GM19467 (cell line): ENCODE measurements around the gene OR5AS1.
"Not testable (repeated sequence)": the region's sequence is repeated elsewhere in the genome, so short reads cannot be mapped to it uniquely, and the experiment has no call there.

Experiments used
- ATAC-seq: cut with Tn5 transposase; IDR thresholded peaks from one replicate; pipeline ENCODE4 v1.9.1; 2021; ENCODE audit warnings: mild to moderate bottlenecking, moderate library complexity; ENCODE audit not compliant: unreplicated experiment

The OR5AS1 gene

DNA sequence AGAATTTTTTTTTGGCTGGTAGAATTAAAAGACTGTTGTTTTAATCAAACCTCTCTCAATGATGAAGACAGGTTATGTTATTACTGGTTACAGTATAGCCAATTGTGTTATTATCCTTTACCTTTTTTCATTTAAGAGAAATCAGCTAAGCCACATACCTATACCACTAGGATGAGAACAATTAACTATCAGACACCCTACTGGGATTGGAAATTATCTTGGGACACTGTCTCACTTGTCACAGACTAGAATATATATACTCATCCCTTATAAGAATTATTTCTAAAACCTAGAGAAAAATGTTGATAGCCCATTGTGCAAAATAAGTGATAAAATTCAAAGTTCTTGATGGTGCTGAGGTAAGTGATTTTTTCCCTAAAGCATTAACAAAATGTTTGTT lies at the start of gene OR5AS1:
Gene OR5AS1, plus strand, starts transcription at position 301 of the 400 bp plus-strand sequence. CDS start 2,765 bp downstream, outside the sequence.
- ATAC-seq: no peak

GRCh38 chr11:55994525-55994924 lies 32.9 kb upstream of the OR5AS1 start, which contains the start of gene OR5F1:
Gene OR5F1 (minus strand): TSS chr11:55994625. CDS start chr11:55994625, 0 bp downstream.
- ATAC-seq: no peak

DNA sequence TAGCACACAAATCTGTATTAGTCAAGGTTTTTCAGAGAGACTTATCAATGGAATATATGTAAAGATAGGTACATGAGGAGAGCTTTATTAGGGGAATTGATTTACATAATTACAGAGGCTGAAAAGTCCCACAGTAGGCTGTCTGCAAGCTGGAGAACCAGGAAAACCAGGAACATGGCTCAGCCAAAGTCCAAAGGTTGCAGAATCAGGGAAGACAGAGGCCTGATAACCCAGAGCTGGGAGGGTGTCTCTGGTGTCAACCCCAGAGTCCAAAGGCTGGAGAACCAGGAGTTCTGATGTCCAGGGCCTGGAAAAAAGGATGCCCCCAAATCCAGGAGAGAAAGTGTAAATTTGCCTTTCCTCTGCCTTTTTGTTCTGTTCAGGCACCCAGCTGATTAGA lies 16.7 kb upstream of the OR5AS1 start:
- no peak for ATAC-seq

DNA sequence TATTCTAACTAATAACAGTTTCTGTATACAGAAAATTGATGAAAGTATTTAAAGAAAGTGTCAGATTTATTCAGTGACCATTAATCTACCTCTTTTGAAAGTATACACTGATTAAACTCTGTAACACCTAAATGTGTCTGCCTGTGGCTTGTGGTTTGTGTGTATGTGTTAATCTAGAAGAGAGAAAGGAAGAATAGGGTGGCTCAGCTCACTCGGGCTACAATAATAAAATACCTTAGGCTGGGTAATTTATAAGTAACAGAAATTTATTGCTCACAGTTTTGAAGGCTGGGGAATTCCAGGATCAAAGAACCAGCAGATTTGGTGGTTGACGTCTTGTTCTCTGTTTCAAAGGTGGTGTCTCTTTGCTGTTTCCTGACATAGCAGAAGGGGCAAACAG lies 13.6 kb upstream of the OR5AS1 start:
- no peak for ATAC-seq

DNA sequence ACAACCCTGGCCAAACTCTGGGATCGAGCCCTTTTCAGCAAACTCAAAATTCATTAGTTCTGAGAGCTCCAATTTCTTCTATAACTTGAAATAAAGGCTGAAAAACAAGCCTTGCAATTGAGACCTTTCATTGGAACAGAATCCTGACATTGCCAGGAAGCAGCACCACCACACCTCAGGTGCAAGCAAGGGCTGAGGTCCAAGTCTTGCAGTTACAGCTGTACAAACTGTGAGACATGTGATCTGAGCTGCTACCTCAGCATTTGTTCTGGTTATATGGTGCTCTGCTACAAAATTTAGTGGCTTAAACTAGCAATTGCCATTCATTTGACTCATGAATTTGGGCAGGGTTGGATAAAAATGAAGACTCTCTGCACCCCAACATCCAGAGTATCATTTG lies 18.1 kb downstream of the OR5AS1 start:
- no peak for ATAC-seq

- no peak for ATAC-seq
Observed at GRCh38 chr11:56048480-56048879, 21.0 kb downstream of the OR5AS1 start.

DNA sequence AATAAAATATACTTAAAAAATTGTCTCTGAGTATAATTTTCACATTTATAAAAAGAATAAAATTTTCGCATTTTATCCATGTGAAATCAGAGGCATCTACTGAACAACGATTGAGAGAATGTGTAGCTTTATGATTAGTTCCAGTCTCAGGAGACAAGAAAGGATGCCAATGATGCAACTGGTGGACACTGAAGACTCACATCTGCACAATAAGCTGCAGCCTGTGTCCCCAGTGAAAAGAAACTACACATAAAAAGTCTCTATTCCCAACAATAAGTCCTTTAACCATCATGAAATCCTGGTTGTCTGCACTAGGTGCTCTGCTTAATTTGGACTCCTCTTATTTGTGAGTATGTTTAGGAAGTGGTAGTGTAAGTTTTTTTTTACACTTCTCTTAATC lies 22.0 kb downstream of the OR5AS1 start:
- ATAC-seq: no peak

GRCh38 chr11:56056366-56056765 lies 28.9 kb downstream of the OR5AS1 start:
- ATAC-seq: not testable (repeated sequence)

GRCh38 chr11:56057661-56058237 lies 30.3 kb downstream of the OR5AS1 start:
- ATAC-seq: not testable (repeated sequence)

GRCh38 chr11:56058260-56058780 lies 30.9 kb downstream of the OR5AS1 start:
- ATAC-seq: not testable (repeated sequence)

GRCh38 chr11:56066980-56067379 lies 39.5 kb downstream of the OR5AS1 start:
- ATAC-seq: no peak
